HG03558 (cell line): Measurements from ENCODE around the gene NPSR1.
A peak's percentile ranks its signal among the peaks of the same experiment; 100 is the strongest.
"Not testable (repeated sequence)": the region's sequence is repeated elsewhere in the genome, so short reads cannot be mapped to it uniquely, and the experiment has no call there.

Experiments used
- ATAC-seq: cut with Tn5 transposase; IDR thresholded peaks from one replicate; pipeline ENCODE4 v1.9.1; 2021; ENCODE audit warnings: moderate number of reproducible peaks; ENCODE audit not compliant: unreplicated experiment; ENCODE audit errors: extremely low read depth

NPSR1 gene

GRCh38 chr7:34657632-34658268 is at the start of gene NPSR1:
Gene NPSR1, plus strand, starts transcription at chr7:34658218. Its CDS starts 195 bp downstream, at chr7:34658413.
- ATAC-seq = no peak

GRCh38 chr7:34612661-34613060 is 45.4 kb upstream of the NPSR1 start:
- no peak for ATAC-seq

GRCh38 chr7:34620425-34620824 is 37.6 kb upstream of the NPSR1 start:
- ATAC-seq = no peak

GRCh38 chr7:34622182-34622581 is 35.8 kb upstream of the NPSR1 start:
- no peak for ATAC-seq

- ATAC-seq = no peak
These were observed 35.2 kb upstream of the NPSR1 start for GRCh38 chr7:34622771-34623250.

GRCh38 chr7:34628618-34629017 is 29.4 kb upstream of the NPSR1 start:
- not testable (repeated sequence) for ATAC-seq

- no peak for ATAC-seq
These were observed 5.2 kb upstream of the NPSR1 start for GRCh38 chr7:34652809-34653208.

- no peak for ATAC-seq
These were observed 4.2 kb upstream of the NPSR1 start for GRCh38 chr7:34653787-34654186.

GRCh38 chr7:34655384-34655783 is 2.6 kb upstream of the NPSR1 start:
- ATAC-seq = no peak

- ATAC-seq = no peak
These were observed 2.0 kb upstream of the NPSR1 start for GRCh38 chr7:34656041-34656440.

GRCh38 chr7:34659472-34660075 is 1.6 kb downstream of the NPSR1 start:
- ATAC-seq = no peak

GRCh38 chr7:34662058-34662708 is 4.2 kb downstream of the NPSR1 start:
- no peak for ATAC-seq

GRCh38 chr7:34664755-34665154 is 6.7 kb downstream of the NPSR1 start:
- ATAC-seq = no peak

GRCh38 chr7:34672430-34672829 is 14.4 kb downstream of the NPSR1 start:
- no peak for ATAC-seq

GRCh38 chr7:34673066-34673465 is 15.0 kb downstream of the NPSR1 start:
- ATAC-seq = no peak

GRCh38 chr7:34675749-34676374 is 17.8 kb downstream of the NPSR1 start:
- ATAC-seq = peak; percentile 74

- no peak for ATAC-seq
These were observed 19.5 kb downstream of the NPSR1 start for GRCh38 chr7:34677491-34677890.

GRCh38 chr7:34687529-34687928 is 29.5 kb downstream of the NPSR1 start:
- no peak for ATAC-seq

GRCh38 chr7:34696415-34696814 is 38.4 kb downstream of the NPSR1 start:
- no peak for ATAC-seq

- no peak for ATAC-seq
These were observed 51.8 kb downstream of the NPSR1 start for GRCh38 chr7:34709771-34710170.

- no peak for ATAC-seq
These were observed 60.8 kb downstream of the NPSR1 start for GRCh38 chr7:34718867-34719266.
